ENCODE results near the gene MRM2. TPM values are rescaled to one million over a fixed set of nuclear protein-coding genes. Genes with fewer than 3 reads are reported as not detected.

MRM2 gene
- total RNA-seq, 1 donor from 2014 or later, result 22.6 TPM

DNA sequence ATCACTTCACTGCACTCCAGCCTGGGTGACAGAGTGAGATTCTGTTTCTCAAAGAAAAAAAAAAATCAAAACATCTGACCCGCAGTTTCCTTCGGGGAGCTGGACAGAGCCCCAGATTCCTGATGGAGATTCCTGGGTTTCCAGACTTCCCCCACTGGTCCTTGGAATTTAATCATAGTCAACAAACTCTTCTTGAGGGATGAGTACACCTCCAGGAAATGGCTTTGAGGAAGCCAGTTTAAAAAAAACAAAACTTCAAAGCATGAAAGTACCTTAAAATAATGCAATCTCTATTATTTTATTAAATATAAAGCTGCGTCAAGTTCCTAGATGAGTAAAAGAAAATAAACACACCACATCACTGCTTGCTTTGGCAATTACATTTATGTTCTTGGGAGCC, 8.1 kb downstream of the MRM2 start:
- Histone ChIP-seq H3K9me3 (ENCODE audit: insufficient read depth, low read depth, low read length) (no peaks in the 10 kb centered on the region), H3K4me1 (ENCODE audit: insufficient read depth, low read length) (peaks cover 34% of the 10 kb centered on the region), H3K9ac (ENCODE audit: low read length) (peak overlapping the region; percentile 89), H3K36me3 (ENCODE audit: insufficient read depth, low read length) (peaks cover 22% of the 10 kb centered on the region), H3K4me3 (ENCODE audit: insufficient read depth, low read depth, low read length) (no peak overlapping the region), H2AFZ (ENCODE audit: low read depth, low read length) (no peak overlapping the region), H3K79me2 (ENCODE audit: insufficient read depth, low read length) (peaks cover 46% of the 10 kb centered on the region), H3K27me3 (ENCODE audit: insufficient read depth, low read length) (no peaks in the 10 kb centered on the region), H3K27ac (ENCODE audit: low read depth, low read length) (peak overlapping the region; percentile 61), H3K4me2 (ENCODE audit: low read length) (peak overlapping the region; percentile 85), H4K20me1 (ENCODE audit: insufficient read depth, low read length) (peaks cover 32% of the 10 kb centered on the region)
- DNase-seq (ENCODE audit: low read depth), result peak; percentile 63
- H3K9me3 Mint-ChIP-seq (ENCODE audit: unreplicated experiment), result no peaks in the 10 kb centered on the region
- H3K36me3 Mint-ChIP-seq (ENCODE audit: low read depth, unreplicated experiment), result peaks cover 21% of the 10 kb centered on the region
- no peaks in the 10 kb centered on the region for H3K27me3 Mint-ChIP-seq (ENCODE audit: low read depth, unreplicated experiment)
- FAIRE-seq, result no peak
- H3K4me1 Mint-ChIP-seq (ENCODE audit: low read depth, unreplicated experiment), result peaks cover 14% of the 10 kb centered on the region
- peak overlapping the region; percentile 16 for H3K4me3 Mint-ChIP-seq (ENCODE audit: unreplicated experiment)
- TF ChIP-seq, protein P1, sequence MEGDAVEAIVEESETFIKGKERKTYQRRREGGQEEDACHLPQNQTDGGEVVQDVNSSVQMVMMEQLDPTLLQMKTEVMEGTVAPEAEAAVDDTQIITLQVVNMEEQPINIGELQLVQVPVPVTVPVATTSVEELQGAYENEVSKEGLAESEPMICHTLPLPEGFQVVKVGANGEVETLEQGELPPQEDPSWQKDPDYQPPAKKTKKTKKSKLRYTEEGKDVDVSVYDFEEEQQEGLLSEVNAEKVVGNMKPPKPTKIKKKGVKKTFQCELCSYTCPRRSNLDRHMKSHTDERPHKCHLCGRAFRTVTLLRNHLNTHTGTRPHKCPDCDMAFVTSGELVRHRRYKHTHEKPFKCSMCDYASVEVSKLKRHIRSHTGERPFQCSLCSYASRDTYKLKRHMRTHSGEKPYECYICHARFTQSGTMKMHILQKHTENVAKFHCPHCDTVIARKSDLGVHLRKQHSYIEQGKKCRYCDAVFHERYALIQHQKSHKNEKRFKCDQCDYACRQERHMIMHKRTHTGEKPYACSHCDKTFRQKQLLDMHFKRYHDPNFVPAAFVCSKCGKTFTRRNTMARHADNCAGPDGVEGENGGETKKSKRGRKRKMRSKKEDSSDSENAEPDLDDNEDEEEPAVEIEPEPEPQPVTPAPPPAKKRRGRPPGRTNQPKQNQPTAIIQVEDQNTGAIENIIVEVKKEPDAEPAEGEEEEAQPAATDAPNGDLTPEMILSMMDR (IDR thresholded peaks at IDR 0.05; ENCODE audit: insufficient read depth, low read depth, low read length), result no peak
- no peak for TF ChIP-seq EZH2 (IDR thresholded peaks at IDR 0.05; ENCODE audit: insufficient read depth, low read length)
- H3K27ac Mint-ChIP-seq (ENCODE audit: unreplicated experiment), result no peak overlapping the region

DNA sequence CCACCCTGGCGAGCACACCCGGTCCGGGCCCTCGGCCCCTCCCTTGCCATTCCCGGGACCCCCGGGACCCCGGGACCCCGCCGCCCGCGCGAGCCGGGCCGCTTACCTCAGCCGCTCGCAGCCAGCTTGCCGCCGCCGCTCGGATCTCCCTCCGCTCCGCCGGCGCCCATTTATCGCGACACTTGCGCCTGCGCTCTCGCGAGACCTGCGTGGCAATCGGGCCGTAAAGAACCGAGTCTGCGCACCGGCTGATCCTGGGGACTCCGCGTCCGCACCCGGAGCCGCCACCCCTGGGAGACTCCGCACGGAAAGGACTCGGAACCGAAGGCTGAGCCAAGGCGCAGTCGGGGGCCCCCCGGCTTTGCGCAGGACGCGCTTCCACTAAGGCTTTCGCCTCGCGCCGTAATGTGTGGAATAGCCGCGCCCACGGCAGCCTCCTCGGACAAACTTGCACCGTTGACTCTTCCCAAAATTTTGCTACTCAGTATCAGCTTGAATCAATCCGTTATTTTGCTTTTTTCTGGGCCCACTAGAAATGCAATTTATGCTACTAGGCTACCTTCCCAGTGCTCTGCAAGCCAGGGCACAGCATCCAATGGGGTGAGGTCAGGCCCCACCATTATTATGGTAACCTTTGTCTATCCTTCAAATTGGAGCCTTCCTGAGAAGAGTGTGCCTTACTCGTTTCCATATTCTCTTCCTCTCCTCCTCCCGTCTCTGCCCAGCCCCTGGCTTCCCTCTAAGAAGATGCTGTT, 9.1 kb downstream of the MRM2 start, which contains the start of gene MAD1L1:
Gene MAD1L1 (minus strand): TSS at position 180 of the 755 bp plus-strand sequence. CDS start 2,812 bp downstream, outside the sequence.
- Histone ChIP-seq H2AFZ (ENCODE audit: low read depth, low read length) (peak within 1 kb of the TSS; percentile 78), H3K27me3 (ENCODE audit: insufficient read depth, low read length) (no peaks in the 10 kb centered on the region), H3K4me3 (ENCODE audit: insufficient read depth, low read depth, low read length) (peak within 1 kb of the TSS; percentile 70), H3K4me2 (ENCODE audit: low read length) (peak within 1 kb of the TSS; percentile 85), H3K4me1 (ENCODE audit: insufficient read depth, low read length) (peaks cover 34% of the 10 kb centered on the region), H4K20me1 (ENCODE audit: insufficient read depth, low read length) (peaks cover 36% of the 10 kb centered on the region), H3K27ac (ENCODE audit: low read depth, low read length) (peak within 1 kb of the TSS; percentile 61), H3K9ac (ENCODE audit: low read length) (peak within 1 kb of the TSS; percentile 89), H3K9me3 (ENCODE audit: insufficient read depth, low read depth, low read length) (no peaks in the 10 kb centered on the region), H3K36me3 (ENCODE audit: insufficient read depth, low read length) (peaks cover 19% of the 10 kb centered on the region), H3K79me2 (ENCODE audit: insufficient read depth, low read length) (peaks cover 48% of the 10 kb centered on the region)
- Mint-ChIP-seq H3K27ac (ENCODE audit: unreplicated experiment) (peak within 1 kb of the TSS; percentile 66), H3K27me3 (ENCODE audit: low read depth, unreplicated experiment) (no peaks in the 10 kb centered on the region), H3K4me3 (ENCODE audit: unreplicated experiment) (peak within 1 kb of the TSS; percentile 93), H3K4me1 (ENCODE audit: low read depth, unreplicated experiment) (peaks cover 14% of the 10 kb centered on the region), H3K36me3 (ENCODE audit: low read depth, unreplicated experiment) (peaks cover 26% of the 10 kb centered on the region), H3K9me3 (ENCODE audit: unreplicated experiment) (no peaks in the 10 kb centered on the region)
- FAIRE-seq (no peak), DNase-seq (ENCODE audit: low read depth) (peak; percentile 76)
- TF ChIP-seq, protein P1 (IDR thresholded peaks at IDR 0.05; ENCODE audit: insufficient read depth, low read depth, low read length), result no peak
- no peak for TF ChIP-seq EZH2 (IDR thresholded peaks at IDR 0.05; ENCODE audit: insufficient read depth, low read length)
